GM18502 (cell line): Measurements from ENCODE around the gene ATP6V0C.
A peak's percentile ranks its signal among the peaks of the same experiment; 100 is the strongest.

Experiments
- ATAC-seq: cut with Tn5 transposase; IDR thresholded peaks from one replicate; pipeline ENCODE4 v1.9.1; 2021; ENCODE audit warnings: mild to moderate bottlenecking; ENCODE audit not compliant: unreplicated experiment, poor library complexity

ATP6V0C gene

DNA sequence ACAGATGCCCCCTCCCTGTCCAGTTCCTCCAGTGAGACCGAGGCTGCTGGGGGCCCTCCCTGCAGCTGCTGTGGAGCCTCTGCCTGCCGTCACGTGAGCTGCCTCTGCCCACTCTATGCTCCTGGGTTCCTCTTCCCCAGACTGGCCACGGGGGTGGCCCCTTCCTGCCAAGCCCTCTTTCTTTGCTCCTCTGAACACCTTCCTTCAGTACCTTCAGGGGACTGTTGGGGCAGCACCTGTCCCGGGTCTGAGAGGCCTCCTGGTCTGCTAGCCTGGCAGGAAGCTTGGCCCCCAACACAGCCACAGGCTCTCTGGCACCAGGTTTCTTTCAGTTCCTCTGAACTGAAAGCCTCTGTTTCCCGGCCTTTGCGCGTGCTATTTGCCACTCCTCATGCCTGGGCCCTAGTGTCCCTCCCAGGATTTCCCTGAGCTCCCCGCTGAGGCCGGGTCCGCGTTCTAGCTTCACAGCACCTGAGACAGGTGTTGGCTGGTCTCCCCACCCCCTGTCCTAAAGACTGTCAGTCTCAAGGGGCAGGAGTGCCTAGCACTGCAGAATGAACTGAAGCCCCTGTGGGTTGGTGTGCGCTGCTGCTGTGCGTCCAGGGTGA lies 6.6 kb upstream of the ATP6V0C start:
- peak; percentile 47 for ATAC-seq

DNA sequence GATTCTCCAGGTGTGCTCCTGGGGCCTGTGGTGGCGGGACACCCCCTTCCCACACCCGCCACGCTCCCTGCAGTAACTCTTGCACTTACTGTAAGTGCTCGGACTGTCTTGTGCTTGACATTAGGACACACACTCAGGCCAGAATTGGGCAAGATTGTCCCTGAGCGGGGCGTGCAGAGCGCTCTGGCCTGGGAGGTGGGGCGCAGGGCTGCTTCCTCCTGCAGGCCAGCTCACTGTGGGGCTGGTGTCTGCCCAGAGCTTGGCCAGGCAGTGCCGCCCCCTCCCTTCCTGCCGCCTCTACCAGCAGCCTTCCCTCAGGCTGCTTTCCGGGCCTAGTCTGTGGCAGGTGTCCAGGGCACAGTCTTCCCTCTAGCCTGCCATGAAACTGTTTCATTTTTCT lies 6.1 kb upstream of the ATP6V0C start:
- peak; percentile 24 for ATAC-seq

GRCh38 chr16:2508722-2509400 lies 4.9 kb upstream of the ATP6V0C start:
- ATAC-seq = no peak

- no peak for ATAC-seq
Measured at GRCh38 chr16:2511128-2511800, 2.5 kb upstream of the ATP6V0C start.

GRCh38 chr16:2511996-2512734 lies 1.6 kb upstream of the ATP6V0C start:
- ATAC-seq = no peak

DNA sequence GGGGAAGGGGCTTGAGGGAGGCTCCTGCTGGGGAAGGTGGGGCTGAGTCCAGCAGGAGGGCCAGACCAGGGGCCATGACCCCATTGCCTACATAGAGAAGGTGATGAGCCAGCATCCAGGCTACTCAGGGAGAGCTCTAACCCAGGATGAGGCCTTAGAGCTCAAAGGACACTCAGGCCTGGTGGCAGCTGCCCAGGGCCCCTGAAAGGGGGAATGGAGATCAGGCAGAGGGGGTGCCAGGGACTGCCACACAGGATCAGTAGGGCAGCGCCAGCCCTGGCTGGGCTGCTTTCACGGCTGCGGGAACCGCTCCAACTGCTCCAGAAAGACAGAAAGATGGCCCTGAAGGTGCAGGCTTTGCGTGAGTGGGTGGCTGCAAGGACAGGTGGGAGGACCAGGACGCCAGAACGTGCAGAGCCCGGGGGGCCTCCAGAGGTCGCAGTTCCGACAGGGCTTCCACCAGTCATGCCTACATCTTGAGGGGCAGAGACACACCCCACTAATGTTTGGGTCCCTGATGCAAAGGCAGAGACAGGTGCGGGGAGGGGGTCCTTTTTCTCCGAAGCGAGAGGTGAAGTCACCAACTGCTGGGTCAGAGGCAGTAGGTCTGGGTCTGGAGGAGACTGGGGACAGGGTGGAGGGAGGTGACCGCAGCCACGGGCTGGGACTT lies 882 bp upstream of the ATP6V0C start:
- ATAC-seq = no peak

DNA sequence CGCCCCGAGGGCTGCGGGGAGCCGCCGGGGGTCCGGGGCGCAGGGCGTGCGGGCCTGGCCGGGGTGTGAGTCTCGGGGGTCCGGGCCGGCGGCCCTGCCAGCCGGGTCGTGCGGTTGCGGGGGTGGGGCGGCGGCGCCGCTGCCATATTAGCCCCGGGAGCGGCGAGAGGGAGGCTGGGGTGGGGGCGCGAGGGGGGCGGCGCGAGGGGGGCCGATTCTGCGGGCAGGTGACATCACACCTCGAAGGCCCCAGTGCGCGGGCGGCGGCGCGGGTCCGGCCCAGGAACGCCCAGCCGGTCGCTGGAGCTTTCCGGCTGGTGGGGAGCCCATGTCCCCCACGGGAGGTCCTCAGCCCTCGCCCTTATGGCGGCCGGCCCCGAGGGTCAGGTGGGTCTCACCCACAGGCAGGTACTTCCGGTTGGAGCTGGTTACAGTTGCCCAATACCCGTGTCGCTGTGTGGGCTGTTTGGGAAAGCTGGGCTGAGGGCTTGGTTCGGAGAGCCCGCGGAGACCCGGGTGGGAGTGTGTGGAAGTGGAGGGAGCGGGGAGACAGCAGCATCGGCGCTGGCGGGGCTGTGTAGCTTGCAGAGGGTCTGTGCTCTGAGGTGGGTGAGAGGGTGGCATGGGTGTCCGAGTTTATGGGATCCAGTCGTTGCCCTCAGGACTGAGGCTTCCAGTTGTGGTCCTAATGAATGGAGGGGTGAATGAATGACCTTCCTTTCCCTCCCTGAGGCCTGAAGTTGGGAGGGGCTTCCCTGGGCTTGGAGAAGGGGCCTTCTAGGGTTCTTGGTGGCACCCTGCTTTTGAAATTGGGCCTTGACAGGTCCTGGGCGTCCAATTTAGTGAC lies 804 bp downstream of the ATP6V0C start:
- no peak for ATAC-seq

GRCh38 chr16:2515180-2515851 lies 1.6 kb downstream of the ATP6V0C start:
- no peak for ATAC-seq

- no peak for ATAC-seq
Measured at GRCh38 chr16:2516391-2517240, 2.9 kb downstream of the ATP6V0C start.

DNA sequence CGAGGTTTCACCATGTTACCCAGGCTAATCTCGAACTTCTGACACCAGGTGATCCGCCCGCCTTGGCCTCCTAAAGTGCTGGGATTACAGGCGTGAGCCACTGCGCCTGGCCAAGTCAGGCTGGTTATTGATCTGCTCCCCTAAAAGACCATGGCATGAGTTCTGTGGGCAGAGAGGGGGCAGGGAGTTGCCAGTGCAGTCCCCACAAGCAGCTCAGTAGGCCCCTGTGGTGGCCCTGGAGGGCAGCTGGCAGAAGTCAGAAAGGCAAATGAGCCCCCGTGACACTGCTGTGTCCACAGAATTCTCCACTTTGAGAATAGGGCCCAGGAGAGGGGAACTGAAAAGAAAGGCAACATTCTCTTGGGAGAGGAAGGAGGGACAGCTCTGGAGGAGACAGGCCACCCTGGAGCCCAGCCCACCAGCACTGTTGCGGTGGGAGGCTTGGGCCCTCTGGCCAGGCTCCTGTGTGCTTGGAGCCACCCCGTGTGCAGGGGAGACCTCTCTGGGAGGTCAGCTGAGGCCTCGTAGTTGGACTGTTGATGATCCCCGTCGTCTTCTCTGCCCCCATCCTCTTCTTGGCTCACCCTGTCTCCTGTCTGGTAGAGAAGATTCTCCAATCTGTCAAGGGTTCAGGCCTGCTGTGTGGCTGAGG lies 4.3 kb downstream of the ATP6V0C start:
- no peak for ATAC-seq

- ATAC-seq = no peak
Measured at GRCh38 chr16:2518823-2519710, 5.3 kb downstream of the ATP6V0C start.

DNA sequence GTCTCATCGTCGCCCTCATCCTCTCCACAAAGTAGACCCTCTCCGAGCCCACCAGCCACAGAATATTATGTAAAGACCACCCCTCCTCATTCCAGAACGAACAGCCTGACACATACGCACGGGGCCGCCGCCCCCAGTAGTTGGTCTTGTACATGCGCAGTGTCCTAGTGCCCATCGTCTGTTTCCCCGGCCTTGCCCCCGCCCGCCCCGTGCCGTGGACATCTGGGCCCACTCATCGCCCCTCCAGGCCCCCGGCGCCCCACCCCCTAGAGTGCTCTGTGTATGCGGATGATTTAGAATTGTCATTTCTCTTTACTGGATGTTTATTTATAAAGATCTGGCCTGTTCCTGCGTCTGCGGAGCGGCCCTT lies 5.9 kb downstream of the ATP6V0C start:
- ATAC-seq = no peak

DNA sequence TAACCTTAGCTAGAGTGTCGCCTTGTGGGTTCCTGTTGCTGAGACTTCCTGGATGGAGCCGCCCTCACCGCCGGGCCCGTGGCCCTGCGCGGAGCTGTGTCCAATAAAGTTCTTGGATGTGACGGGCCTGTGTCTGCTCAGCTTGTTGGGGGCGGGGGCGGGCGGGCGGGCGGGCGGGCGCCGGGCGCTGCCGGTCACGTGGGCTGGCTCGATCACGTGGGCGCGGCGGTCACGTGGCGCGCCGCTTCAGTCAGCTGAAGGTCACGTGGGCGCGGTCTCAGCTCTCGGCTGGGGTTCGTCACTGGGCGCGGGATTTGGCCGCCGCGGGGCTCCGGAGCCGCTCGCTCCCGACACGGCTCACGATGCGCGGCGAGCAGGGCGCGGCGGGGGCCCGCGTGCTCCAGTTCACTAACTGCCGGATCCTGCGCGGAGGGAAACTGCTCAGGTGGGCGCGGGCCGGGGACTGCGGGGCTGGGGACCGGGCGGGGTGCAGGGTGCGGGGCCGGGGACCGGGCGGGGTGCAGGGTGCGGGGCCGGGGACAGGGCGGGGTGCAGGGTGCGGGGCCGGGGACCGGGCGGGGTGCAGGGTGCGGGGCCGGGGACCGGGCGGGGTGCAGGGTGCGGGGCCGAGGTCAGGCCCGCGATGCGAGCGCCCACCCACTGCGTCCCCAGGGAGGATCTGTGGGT lies 6.5 kb downstream of the ATP6V0C start, which contains the start of gene AMDHD2:
Gene AMDHD2 (plus strand): TSS at position 275 of the 687 bp plus-strand sequence. CDS start 88 bp downstream, at position 363.
- ATAC-seq = peak; percentile 49

GRCh38 chr16:2520784-2521531 lies 7.2 kb downstream of the ATP6V0C start:
- peak; percentile 19 for ATAC-seq

- ATAC-seq = no peak
Measured at GRCh38 chr16:2523801-2524231, 10.1 kb downstream of the ATP6V0C start.
